ENCODE measurements around the gene ZNF507. TPM values are rescaled to one million over a fixed set of nuclear protein-coding genes. Genes with fewer than 3 reads are reported as not detected.

The ZNF507 gene
- total and polyA plus RNA-seq, 7 donors = 4.7 to 25.0 (median 23.2) TPM

- no peaks in the 10 kb centered on the region for H3K9me3 ChIP-seq
- H3K27me3 ChIP-seq (ENCODE audit: insufficient read depth in 3 of 3, low read length in 2 of 3) = no peaks in the 10 kb centered on the region
- H3K36me3 ChIP-seq (ENCODE audit: insufficient read depth in 1 of 2, low read depth in 1 of 2) = peaks cover 10 to 69% of the 10 kb centered on the region in 2 donors
- intact Hi-C loops (cut with DNase I) = loop anchor here in 1 of 2 donors (2.0 kb wide), 1 partner anchor 29 kb away; no protein-coding TSS in a partner anchor
- TF ChIP-seq CTCF (IDR thresholded peaks at IDR 0.05) = no peak
- no peak for DNase-seq
- peak; percentile 21 to 44 (median 38) for ATAC-seq
- peaks cover 22% of the 10 kb centered on the region for H3K4me1 ChIP-seq
- no peak overlapping the region for H3K4me3 ChIP-seq
- peak overlapping the region; percentile 64 for H3K27ac ChIP-seq
- WGBS, 3 donors = 80 to 94% (median 92%) methylated on average over 3 of the region's 3 CpGs
Measured at GRCh38 chr19:32363632-32364031, 18.2 kb downstream of the ZNF507 start.

DNA sequence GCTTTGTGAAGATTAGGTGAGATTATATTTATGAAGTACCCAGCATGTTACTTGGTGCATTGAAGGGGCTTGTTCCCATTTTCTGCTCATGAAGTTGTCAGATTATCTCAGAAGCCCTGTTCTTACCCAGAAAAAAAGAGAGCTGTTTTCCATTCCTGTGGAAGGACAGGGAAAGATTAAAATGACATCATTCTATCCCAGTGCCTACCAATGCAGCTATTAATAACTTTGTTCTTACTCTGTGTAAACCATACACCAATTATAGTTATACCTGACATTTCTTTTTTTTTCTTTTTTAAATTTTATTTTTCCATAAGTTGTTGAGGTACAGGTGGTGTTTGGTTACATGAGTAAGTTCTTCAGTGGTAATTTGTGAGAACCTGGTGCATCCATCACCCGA lies 18.6 kb downstream of the ZNF507 start:
- peaks cover 22% of the 10 kb centered on the region for H3K4me1 ChIP-seq
- H3K27ac ChIP-seq = peak overlapping the region; percentile 64
- intact Hi-C loops (cut with DNase I) = no loop called here
- TF ChIP-seq CTCF (IDR thresholded peaks at IDR 0.05) = no peak
- H3K9me3 ChIP-seq = no peaks in the 10 kb centered on the region
- 85 to 92% (median 88%) methylated on average over 1 of the region's 1 CpG for WGBS, 3 donors
- DNase-seq = no peak
- no peak overlapping the region for H3K4me3 ChIP-seq
- peak; percentile 53 to 77 (median 72) for ATAC-seq
- H3K27me3 ChIP-seq (ENCODE audit: insufficient read depth in 3 of 3, low read length in 2 of 3) = no peaks in the 10 kb centered on the region
- H3K36me3 ChIP-seq (ENCODE audit: insufficient read depth in 1 of 2, low read depth in 1 of 2) = peaks cover 10 to 65% of the 10 kb centered on the region in 2 donors

DNA sequence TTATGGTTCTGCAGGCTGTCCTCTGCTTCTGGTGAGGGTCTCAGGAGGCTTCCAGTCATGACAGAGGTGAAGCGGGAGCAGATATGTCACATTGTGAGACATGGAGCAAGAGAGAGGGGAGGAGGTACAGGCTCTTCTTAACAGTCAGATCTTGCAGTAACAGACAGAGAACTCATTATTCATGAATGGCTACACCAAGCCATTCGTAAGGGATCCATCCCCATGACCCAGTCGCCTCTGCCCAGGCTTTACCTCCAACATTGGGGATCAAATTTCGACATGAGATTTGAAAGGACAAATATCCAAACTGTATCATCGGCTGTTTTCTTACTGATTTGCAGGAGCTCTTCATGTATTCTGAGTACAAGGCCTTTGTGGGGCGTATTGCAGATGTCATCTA lies 21.7 kb downstream of the ZNF507 start:
- peaks cover 22% of the 10 kb centered on the region for H3K4me1 ChIP-seq
- no peaks in the 10 kb centered on the region for H3K9me3 ChIP-seq
- TF ChIP-seq CTCF (IDR thresholded peaks at IDR 0.05) = no peak
- 56 to 66% (median 63%) methylated on average over 6 of the region's 6 CpGs for WGBS, 3 donors
- H3K4me3 ChIP-seq = no peak overlapping the region
- DNase-seq (no peak), ATAC-seq (peak in 2 of 4 donors; percentile 49 to 59)
- no peaks in the 10 kb centered on the region for H3K27me3 ChIP-seq (ENCODE audit: insufficient read depth in 3 of 3, low read length in 2 of 3)
- H3K36me3 ChIP-seq (ENCODE audit: insufficient read depth in 1 of 2, low read depth in 1 of 2) = peaks cover 8 to 42% of the 10 kb centered on the region in 2 donors
- intact Hi-C loops (cut with DNase I) = no loop called here
- H3K27ac ChIP-seq = no peak overlapping the region

GRCh38 chr19:32367948-32368536 lies 22.6 kb downstream of the ZNF507 start:
- intact Hi-C loops (cut with DNase I) = no loop called here
- peaks cover 2 to 42% of the 10 kb centered on the region in 2 donors for H3K36me3 ChIP-seq (ENCODE audit: insufficient read depth in 1 of 2, low read depth in 1 of 2)
- WGBS, 3 donors = 60 to 75% (median 62%) methylated on average over 3 of the region's 3 CpGs
- H3K4me1 ChIP-seq = peaks cover 28% of the 10 kb centered on the region
- no peaks in the 10 kb centered on the region for H3K9me3 ChIP-seq
- no peaks in the 10 kb centered on the region for H3K27me3 ChIP-seq (ENCODE audit: insufficient read depth in 3 of 3, low read length in 2 of 3)
- ATAC-seq (no peak), DNase-seq (no peak)
- H3K4me3 ChIP-seq = no peak overlapping the region
- H3K27ac ChIP-seq = no peak overlapping the region
- no peak for TF ChIP-seq CTCF (IDR thresholded peaks at IDR 0.05)

DNA sequence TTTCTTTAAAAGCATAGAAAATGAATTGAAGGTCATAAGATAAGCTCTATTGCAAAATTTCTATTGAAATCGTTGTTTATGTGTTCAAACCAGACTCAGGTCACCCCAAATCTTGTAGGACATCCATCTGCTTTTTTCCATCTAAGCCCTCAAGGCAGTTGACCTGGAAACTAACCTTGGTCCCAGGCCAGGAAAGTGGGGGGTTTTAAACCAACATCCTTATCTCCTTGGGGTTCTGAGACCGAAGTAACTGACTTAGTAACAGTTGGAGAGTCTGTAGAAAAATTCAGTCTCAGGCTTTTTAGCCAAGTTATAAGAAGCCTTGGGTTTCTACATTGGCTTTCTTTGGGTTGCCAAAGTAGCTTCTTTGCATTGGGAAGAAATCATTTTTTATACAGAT lies 23.4 kb downstream of the ZNF507 start:
- TF ChIP-seq CTCF (IDR thresholded peaks at IDR 0.05) = no peak
- no peak overlapping the region for H3K27ac ChIP-seq
- peaks cover 0 to 39% of the 10 kb centered on the region in 2 donors for H3K36me3 ChIP-seq (ENCODE audit: insufficient read depth in 1 of 2, low read depth in 1 of 2)
- intact Hi-C loops (cut with DNase I) = no loop called here
- H3K4me3 ChIP-seq = no peak overlapping the region
- H3K9me3 ChIP-seq = no peaks in the 10 kb centered on the region
- WGBS, 3 donors = 90 to 91% (median 90%) methylated on average over 2 of the region's 2 CpGs
- peaks cover 28% of the 10 kb centered on the region for H3K4me1 ChIP-seq
- ATAC-seq = no peak
- H3K27me3 ChIP-seq (ENCODE audit: insufficient read depth in 3 of 3, low read length in 2 of 3) = no peaks in the 10 kb centered on the region
- no peak for DNase-seq
